Measurements from ENCODE around the gene DAB1. TPM values are rescaled to one million over a fixed set of nuclear protein-coding genes. Genes with fewer than 3 reads are reported as not detected.
"Not testable (repeated sequence)": the region's sequence is repeated elsewhere in the genome, so short reads cannot be mapped to it uniquely, and the experiment has no call there.

Gene DAB1
- total RNA-seq, 1 donor from 2014 or later, result 4.8 TPM

- DNase-seq (ENCODE audit: low spot score), result no peak
Measured at GRCh38 chr1:57222307-57222706, 201.6 kb downstream of the DAB1 start.

GRCh38 chr1:57220905-57221304, 203.0 kb downstream of the DAB1 start:
- DNase-seq (ENCODE audit: low spot score), result not testable (repeated sequence)

GRCh38 chr1:57218487-57219079, 205.3 kb downstream of the DAB1 start:
- peak; percentile 88 for DNase-seq (ENCODE audit: low spot score)

GRCh38 chr1:57217905-57218304, 206.0 kb downstream of the DAB1 start:
- no peak for DNase-seq (ENCODE audit: low spot score)

- DNase-seq (ENCODE audit: low spot score), result no peak
Measured at GRCh38 chr1:57214951-57215575, 208.8 kb downstream of the DAB1 start.

- DNase-seq (ENCODE audit: low spot score), result no peak
Measured at GRCh38 chr1:57210881-57211280, 213.0 kb downstream of the DAB1 start.

GRCh38 chr1:57209495-57209894, 214.4 kb downstream of the DAB1 start:
- DNase-seq (ENCODE audit: low spot score), result no peak

- DNase-seq (ENCODE audit: low spot score), result no peak
Measured at GRCh38 chr1:57208741-57209302, 215.0 kb downstream of the DAB1 start.

- DNase-seq (ENCODE audit: low spot score), result no peak
Measured at GRCh38 chr1:57206038-57206437, 217.8 kb downstream of the DAB1 start.

GRCh38 chr1:57204942-57205787, 218.7 kb downstream of the DAB1 start:
- DNase-seq (ENCODE audit: low spot score), result no peak

- DNase-seq (ENCODE audit: low spot score), result no peak
Measured at GRCh38 chr1:57204091-57204490, 219.8 kb downstream of the DAB1 start.

- DNase-seq (ENCODE audit: low spot score), result no peak
Measured at GRCh38 chr1:57202241-57202640, 221.6 kb downstream of the DAB1 start.

- no peak for DNase-seq (ENCODE audit: low spot score)
Measured at GRCh38 chr1:57198912-57199311, 224.9 kb downstream of the DAB1 start.

GRCh38 chr1:57195436-57195941, 228.4 kb downstream of the DAB1 start:
- no peak for DNase-seq (ENCODE audit: low spot score)

- DNase-seq (ENCODE audit: low spot score), result no peak
Measured at GRCh38 chr1:57192222-57192621, 231.6 kb downstream of the DAB1 start.

GRCh38 chr1:57190898-57191297, 233.0 kb downstream of the DAB1 start:
- DNase-seq (ENCODE audit: low spot score), result no peak

- DNase-seq (ENCODE audit: low spot score), result no peak
Measured at GRCh38 chr1:57188168-57188567, 235.7 kb downstream of the DAB1 start.

- no peak for DNase-seq (ENCODE audit: low spot score)
Measured at GRCh38 chr1:57186455-57186854, 237.4 kb downstream of the DAB1 start.

- no peak for DNase-seq (ENCODE audit: low spot score)
Measured at GRCh38 chr1:57179001-57179400, 244.9 kb downstream of the DAB1 start.

- DNase-seq (ENCODE audit: low spot score), result no peak
Measured at GRCh38 chr1:57175506-57175905, 248.4 kb downstream of the DAB1 start.

GRCh38 chr1:57172040-57172439, 251.8 kb downstream of the DAB1 start:
- no peak for DNase-seq (ENCODE audit: low spot score)

- DNase-seq (ENCODE audit: low spot score), result no peak
Measured at GRCh38 chr1:57167997-57168396, 255.9 kb downstream of the DAB1 start.

Measured in umbilical cord (tissue), 2 donors.